NB4 (cell line): ENCODE data around the gene KLHL22.

Experiments
- DNase-seq: peaks from one replicate; pipeline ENCODE4 v3.0.0; 2010; ENCODE audit warnings: low read depth
- H3K4me3 ChIP-seq: one replicate; pipeline ENCODE4 v1.5.1; 2011; ENCODE audit warnings: mild to moderate bottlenecking, low read depth, low read length, moderate library complexity
- MAX ChIP-seq: IDR thresholded peaks from 2 replicates; pipeline ENCODE4 v1.6.1; 2011; ENCODE audit warnings: low read depth, low read length
- MYC ChIP-seq: IDR thresholded peaks from 2 replicates; pipeline ENCODE4 v1.6.1; 2011; ENCODE audit warnings: low read depth, low read length
- POLR2A ChIP-seq: IDR thresholded peaks from 2 replicates; pipeline ENCODE4 v1.6.1; 2011; ENCODE audit warnings: mild to moderate bottlenecking; ENCODE audit not compliant: insufficient read length; ENCODE audit errors: extremely low read depth
- TF ChIP-seq, protein P1 (sequence below): IDR thresholded peaks from one replicate; pipeline ENCODE4 v1.5.1; 2012; ENCODE audit warnings: low read depth, low read length

KLHL22 gene

DNA sequence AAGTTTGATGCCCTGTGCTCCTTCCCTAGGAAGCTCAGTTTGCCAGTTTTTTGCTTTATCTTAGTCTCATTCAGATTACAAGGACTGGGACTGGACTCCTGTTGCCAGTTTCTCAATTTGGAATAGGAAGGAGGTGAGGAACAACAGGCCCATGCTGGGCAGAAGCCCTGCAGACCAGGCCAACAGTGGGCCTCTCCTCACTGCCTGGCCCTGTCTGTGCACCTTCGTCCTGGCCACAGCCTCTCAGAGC is 35.5 kb upstream of the KLHL22 start:
- DNase-seq: no peak
- TF ChIP-seq, protein P1, sequence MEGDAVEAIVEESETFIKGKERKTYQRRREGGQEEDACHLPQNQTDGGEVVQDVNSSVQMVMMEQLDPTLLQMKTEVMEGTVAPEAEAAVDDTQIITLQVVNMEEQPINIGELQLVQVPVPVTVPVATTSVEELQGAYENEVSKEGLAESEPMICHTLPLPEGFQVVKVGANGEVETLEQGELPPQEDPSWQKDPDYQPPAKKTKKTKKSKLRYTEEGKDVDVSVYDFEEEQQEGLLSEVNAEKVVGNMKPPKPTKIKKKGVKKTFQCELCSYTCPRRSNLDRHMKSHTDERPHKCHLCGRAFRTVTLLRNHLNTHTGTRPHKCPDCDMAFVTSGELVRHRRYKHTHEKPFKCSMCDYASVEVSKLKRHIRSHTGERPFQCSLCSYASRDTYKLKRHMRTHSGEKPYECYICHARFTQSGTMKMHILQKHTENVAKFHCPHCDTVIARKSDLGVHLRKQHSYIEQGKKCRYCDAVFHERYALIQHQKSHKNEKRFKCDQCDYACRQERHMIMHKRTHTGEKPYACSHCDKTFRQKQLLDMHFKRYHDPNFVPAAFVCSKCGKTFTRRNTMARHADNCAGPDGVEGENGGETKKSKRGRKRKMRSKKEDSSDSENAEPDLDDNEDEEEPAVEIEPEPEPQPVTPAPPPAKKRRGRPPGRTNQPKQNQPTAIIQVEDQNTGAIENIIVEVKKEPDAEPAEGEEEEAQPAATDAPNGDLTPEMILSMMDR: no peak
- TF ChIP-seq POLR2A: no peak
- no peak for TF ChIP-seq MYC
- H3K4me3 ChIP-seq: no peak overlapping the region

- no peak for TF ChIP-seq MAX
- TF ChIP-seq, protein P1: no peak
- TF ChIP-seq MYC: no peak
- TF ChIP-seq POLR2A: no peak
- DNase-seq: no peak
- H3K4me3 ChIP-seq: no peak overlapping the region
Observed at GRCh38 chr22:20530368-20531153, 35.0 kb upstream of the KLHL22 start.

- no peak for DNase-seq
- H3K4me3 ChIP-seq: no peak overlapping the region
- TF ChIP-seq POLR2A: no peak
- TF ChIP-seq, protein P1: no peak
Observed at GRCh38 chr22:20528405-20528978, 32.9 kb upstream of the KLHL22 start.

- no peak overlapping the region for H3K4me3 ChIP-seq
- no peak for TF ChIP-seq POLR2A
- TF ChIP-seq, protein P1: no peak
- TF ChIP-seq MAX: no peak
- TF ChIP-seq MYC: no peak
- DNase-seq: no peak
Observed at GRCh38 chr22:20526628-20527355, 31.2 kb upstream of the KLHL22 start.

DNA sequence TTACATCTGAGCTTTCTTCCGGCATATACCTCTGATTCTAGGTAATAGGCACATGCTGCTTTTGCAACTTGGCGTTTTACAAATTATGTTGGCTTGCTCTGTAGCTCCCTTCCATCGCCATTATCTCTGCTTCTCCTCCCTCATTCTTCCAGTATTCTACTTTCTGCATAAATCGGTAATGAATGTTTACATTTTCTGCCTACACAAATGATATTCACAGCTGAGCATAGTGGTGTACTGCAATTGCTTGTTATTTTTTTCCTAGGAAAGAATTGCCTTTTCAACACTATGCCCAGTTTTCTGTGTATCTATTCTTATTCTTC is 30.7 kb upstream of the KLHL22 start:
- DNase-seq: no peak
- H3K4me3 ChIP-seq: no peak overlapping the region
- TF ChIP-seq POLR2A: no peak
- TF ChIP-seq MYC: no peak
- TF ChIP-seq, protein P1: no peak
- no peak for TF ChIP-seq MAX

- TF ChIP-seq POLR2A: no peak
- no peak for TF ChIP-seq MYC
- DNase-seq: no peak
- no peak overlapping the region for H3K4me3 ChIP-seq
Observed at GRCh38 chr22:20525048-20525447, 29.5 kb upstream of the KLHL22 start.
